ENCODE results near the gene TMC5.
"Not testable (repeated sequence)": the region's sequence is repeated elsewhere in the genome, so short reads cannot be mapped to it uniquely, and the experiment has no call there.

TMC5 gene

DNA sequence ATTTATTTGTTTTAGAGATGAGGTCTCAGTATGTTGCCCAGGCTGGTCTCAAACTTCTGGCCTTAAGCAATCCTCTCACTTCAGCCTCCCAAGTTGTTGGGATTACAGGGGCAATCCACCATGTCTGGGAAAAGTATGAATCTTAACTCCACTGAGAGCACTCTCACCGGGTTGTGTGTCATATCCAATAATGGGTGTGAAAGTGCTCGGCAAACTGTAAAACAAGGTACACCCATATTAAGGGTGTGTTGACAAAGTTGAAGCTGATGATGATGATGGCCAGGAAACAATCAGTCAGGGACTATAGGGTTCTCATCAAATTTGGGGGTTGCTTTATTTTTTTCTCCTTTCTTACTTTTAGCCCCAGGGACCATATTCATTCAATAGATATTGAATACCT lies 25.3 kb upstream of the TMC5 start:
- H3K9me2 ChIP-seq (replicated peaks; ENCODE audit: insufficient read depth, low read length) = no peaks in the 10 kb centered on the region
- H3K9me3 ChIP-seq (ENCODE audit: insufficient read depth, low read length) = no peaks in the 10 kb centered on the region
- no peak overlapping the region for H2AFZ ChIP-seq (ENCODE audit: low read depth, low read length, severe bottlenecking)
- no peak overlapping the region for H3K4me2 ChIP-seq (ENCODE audit: low read depth, low read length, poor library complexity, severe bottlenecking)
- no peak overlapping the region for H3K27ac ChIP-seq (ENCODE audit: low read depth, low read length)
- no peaks in the 10 kb centered on the region for H3F3A ChIP-seq (ENCODE audit: insufficient read depth)
- H3K79me2 ChIP-seq (ENCODE audit: insufficient read depth, low read length) = no peaks in the 10 kb centered on the region
- no peaks in the 10 kb centered on the region for H3K36me3 ChIP-seq (ENCODE audit: low read length)
- H3K4me3 ChIP-seq (ENCODE audit: insufficient read depth, low read length, poor library complexity, severe bottlenecking) = no peak overlapping the region
- no peaks in the 10 kb centered on the region for H4K20me1 ChIP-seq (ENCODE audit: low read depth, low read length)
- no peak overlapping the region for H3K9ac ChIP-seq (ENCODE audit: low read length)
- TF ChIP-seq, protein P1, sequence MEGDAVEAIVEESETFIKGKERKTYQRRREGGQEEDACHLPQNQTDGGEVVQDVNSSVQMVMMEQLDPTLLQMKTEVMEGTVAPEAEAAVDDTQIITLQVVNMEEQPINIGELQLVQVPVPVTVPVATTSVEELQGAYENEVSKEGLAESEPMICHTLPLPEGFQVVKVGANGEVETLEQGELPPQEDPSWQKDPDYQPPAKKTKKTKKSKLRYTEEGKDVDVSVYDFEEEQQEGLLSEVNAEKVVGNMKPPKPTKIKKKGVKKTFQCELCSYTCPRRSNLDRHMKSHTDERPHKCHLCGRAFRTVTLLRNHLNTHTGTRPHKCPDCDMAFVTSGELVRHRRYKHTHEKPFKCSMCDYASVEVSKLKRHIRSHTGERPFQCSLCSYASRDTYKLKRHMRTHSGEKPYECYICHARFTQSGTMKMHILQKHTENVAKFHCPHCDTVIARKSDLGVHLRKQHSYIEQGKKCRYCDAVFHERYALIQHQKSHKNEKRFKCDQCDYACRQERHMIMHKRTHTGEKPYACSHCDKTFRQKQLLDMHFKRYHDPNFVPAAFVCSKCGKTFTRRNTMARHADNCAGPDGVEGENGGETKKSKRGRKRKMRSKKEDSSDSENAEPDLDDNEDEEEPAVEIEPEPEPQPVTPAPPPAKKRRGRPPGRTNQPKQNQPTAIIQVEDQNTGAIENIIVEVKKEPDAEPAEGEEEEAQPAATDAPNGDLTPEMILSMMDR (IDR thresholded peaks at IDR 0.05; ENCODE audit: insufficient read depth, low read length, poor library complexity, severe bottlenecking) = no peak
- TF ChIP-seq EZH2phosphoT487 (conservative IDR thresholded peaks at IDR 0.05; ENCODE audit: low read length) = no peak
- H3K27me3 ChIP-seq (ENCODE audit: low read length) = no peaks in the 10 kb centered on the region

DNA sequence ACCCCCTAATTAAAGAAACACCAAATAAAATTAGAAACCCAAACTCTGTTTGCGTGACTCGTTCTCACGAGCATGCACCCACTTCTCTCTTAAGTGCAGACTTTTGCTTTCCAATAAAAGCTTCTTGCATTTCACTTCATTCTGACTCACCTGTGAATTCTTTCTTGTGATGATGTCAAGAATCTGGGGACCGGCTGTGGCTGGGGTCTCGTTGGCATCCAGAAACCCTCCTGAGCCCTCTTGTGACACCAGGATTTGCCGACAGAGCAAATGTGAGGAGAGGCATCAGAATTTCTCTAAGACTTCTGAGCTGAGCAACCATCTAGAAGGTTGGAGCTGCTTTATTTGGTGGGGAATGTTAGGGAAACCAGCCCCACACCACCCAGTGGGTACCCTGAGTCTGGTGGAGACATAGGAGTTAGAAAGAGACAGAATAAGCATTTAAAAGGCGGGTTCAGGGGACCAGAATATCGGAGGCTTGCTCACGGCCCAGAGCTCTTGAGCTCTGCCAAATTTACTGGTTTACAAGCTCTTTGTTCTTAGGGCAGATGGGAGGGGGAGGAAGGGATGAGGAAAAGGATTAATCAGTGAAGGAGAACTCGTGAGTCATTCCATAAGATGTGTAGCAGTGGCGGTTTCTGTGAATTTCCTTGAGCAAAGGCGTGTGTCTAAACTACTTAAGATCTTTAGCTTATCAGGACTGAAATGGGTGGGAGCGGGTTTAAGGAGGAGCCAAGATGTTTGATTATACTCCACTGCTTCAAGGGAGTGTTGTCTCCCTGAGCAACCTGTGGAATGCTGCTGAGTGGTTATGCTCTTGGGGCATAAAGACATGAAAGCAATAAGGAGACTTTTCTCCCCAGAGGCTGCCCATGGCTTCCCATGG lies 24.2 kb upstream of the TMC5 start:
- Histone ChIP-seq H3F3A (ENCODE audit: insufficient read depth) (no peaks in the 10 kb centered on the region), H3K4me3 (ENCODE audit: insufficient read depth, low read length, poor library complexity, severe bottlenecking) (no peak overlapping the region), H3K4me2 (ENCODE audit: low read depth, low read length, poor library complexity, severe bottlenecking) (no peak overlapping the region), H3K9me2 (replicated peaks; ENCODE audit: insufficient read depth, low read length) (no peaks in the 10 kb centered on the region), H3K9me3 (ENCODE audit: insufficient read depth, low read length) (no peaks in the 10 kb centered on the region), H3K79me2 (ENCODE audit: insufficient read depth, low read length) (no peaks in the 10 kb centered on the region), H3K27me3 (ENCODE audit: low read length) (no peaks in the 10 kb centered on the region), H2AFZ (ENCODE audit: low read depth, low read length, severe bottlenecking) (no peak overlapping the region), H4K20me1 (ENCODE audit: low read depth, low read length) (no peaks in the 10 kb centered on the region), H3K27ac (ENCODE audit: low read depth, low read length) (no peak overlapping the region), H3K9ac (ENCODE audit: low read length) (no peak overlapping the region), H3K36me3 (ENCODE audit: low read length) (no peaks in the 10 kb centered on the region)
- TF ChIP-seq, protein P1 (IDR thresholded peaks at IDR 0.05; ENCODE audit: insufficient read depth, low read length, poor library complexity, severe bottlenecking) = no peak
- no peak for TF ChIP-seq EZH2phosphoT487 (conservative IDR thresholded peaks at IDR 0.05; ENCODE audit: low read length)

DNA sequence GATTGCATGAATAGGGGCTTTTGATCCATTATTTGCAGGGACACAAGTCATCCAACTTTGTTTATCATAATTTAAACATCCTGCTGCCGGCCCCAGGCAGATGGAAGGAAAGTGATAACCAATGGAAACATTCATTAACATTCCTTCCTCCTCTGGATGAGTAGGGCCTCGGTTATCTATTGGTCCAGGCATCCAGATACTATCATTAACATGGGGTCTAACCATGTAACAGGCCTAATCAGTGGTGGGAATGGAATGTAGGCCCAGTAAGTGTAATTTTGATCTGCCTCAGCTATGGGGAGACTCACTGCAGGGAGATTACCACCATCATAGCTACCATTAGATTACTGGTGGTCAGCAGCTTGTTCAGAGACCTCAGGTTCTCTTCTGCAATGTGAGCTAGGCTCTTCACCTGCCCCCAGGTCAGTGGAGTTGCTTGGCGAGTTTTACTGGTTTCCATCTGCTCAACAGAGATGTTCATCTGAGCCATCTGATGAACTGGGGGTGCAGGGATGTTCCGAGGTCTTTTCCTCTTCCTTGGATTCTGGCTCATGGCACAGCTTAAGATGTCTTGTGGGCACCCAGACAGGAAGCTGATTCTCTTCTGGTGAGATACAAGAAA lies 21.9 kb upstream of the TMC5 start:
- H3K4me3 ChIP-seq (ENCODE audit: insufficient read depth, low read length, poor library complexity, severe bottlenecking); H3K79me2 ChIP-seq (ENCODE audit: insufficient read depth, low read length); H3F3A ChIP-seq (ENCODE audit: insufficient read depth); H4K20me1 ChIP-seq (ENCODE audit: low read depth, low read length); H3K4me2 ChIP-seq (ENCODE audit: low read depth, low read length, poor library complexity, severe bottlenecking); H3K9me3 ChIP-seq (ENCODE audit: insufficient read depth, low read length); H3K9me2 ChIP-seq (replicated peaks; ENCODE audit: insufficient read depth, low read length); H3K27me3 ChIP-seq (ENCODE audit: low read length); H3K9ac ChIP-seq (ENCODE audit: low read length); H3K27ac ChIP-seq (ENCODE audit: low read depth, low read length); H2AFZ ChIP-seq (ENCODE audit: low read depth, low read length, severe bottlenecking); H3K36me3 ChIP-seq (ENCODE audit: low read length): not testable (repeated sequence)

DNA sequence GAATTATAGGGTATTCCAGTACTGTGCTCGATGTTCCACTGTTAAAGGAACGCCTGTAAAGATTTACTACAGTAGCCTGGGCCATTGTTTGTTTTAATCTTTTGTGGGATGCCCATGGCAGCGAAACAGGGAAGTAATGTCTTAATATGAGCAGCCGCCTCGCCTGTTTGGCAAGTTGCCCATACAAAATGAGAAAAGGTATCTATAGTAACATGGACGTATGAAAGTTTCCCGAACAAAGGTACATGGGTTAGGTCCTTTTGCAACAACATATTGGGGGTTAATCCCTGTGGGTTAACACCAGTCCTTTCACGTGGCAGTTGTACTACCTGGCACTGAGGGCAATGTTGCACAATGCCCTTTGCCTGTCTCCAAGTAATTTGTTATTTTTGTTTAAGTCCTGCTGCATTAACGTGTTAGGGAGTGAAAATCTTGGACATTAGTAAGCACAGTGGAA lies 21.1 kb upstream of the TMC5 start:
- H3K4me2 ChIP-seq (ENCODE audit: low read depth, low read length, poor library complexity, severe bottlenecking) = no peak overlapping the region
- no peak overlapping the region for H3K9ac ChIP-seq (ENCODE audit: low read length)
- no peaks in the 10 kb centered on the region for H4K20me1 ChIP-seq (ENCODE audit: low read depth, low read length)
- no peak overlapping the region for H3K27ac ChIP-seq (ENCODE audit: low read depth, low read length)
- H3K4me3 ChIP-seq (ENCODE audit: insufficient read depth, low read length, poor library complexity, severe bottlenecking) = no peak overlapping the region
- no peak overlapping the region for H2AFZ ChIP-seq (ENCODE audit: low read depth, low read length, severe bottlenecking)
- no peak for TF ChIP-seq EZH2phosphoT487 (conservative IDR thresholded peaks at IDR 0.05; ENCODE audit: low read length)
- TF ChIP-seq, protein P1 (IDR thresholded peaks at IDR 0.05; ENCODE audit: insufficient read depth, low read length, poor library complexity, severe bottlenecking) = no peak
- H3K79me2 ChIP-seq (ENCODE audit: insufficient read depth, low read length) = no peaks in the 10 kb centered on the region
- H3F3A ChIP-seq (ENCODE audit: insufficient read depth) = no peaks in the 10 kb centered on the region
- no peaks in the 10 kb centered on the region; the same call in 1 of the 2 replicates for H3K9me3 ChIP-seq (ENCODE audit: insufficient read depth, low read length)
- no peaks in the 10 kb centered on the region for H3K9me2 ChIP-seq (replicated peaks; ENCODE audit: insufficient read depth, low read length)
- H3K36me3 ChIP-seq (ENCODE audit: low read length) = no peaks in the 10 kb centered on the region
- H3K27me3 ChIP-seq (ENCODE audit: low read length) = no peaks in the 10 kb centered on the region

DNA sequence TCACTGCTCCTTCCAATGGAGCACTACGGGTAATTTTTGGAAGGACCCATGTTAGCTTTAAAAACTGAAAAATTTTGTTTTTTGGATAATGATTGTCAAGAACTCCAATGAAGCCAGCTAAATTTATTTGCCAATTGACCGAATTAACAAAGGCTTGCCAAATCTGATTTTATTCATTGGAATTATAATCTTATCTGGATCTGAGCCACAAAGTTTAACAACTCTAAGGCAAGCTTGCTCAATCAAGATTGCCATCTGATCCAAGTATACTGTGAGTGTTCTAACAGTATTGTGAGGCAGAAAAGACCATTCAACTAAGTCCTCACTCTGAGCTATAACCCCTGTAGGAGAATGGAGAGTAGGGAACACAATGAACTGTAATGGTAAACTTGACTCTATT lies 20.3 kb upstream of the TMC5 start:
- H3K4me3 ChIP-seq (ENCODE audit: insufficient read depth, low read length, poor library complexity, severe bottlenecking); H3K36me3 ChIP-seq (ENCODE audit: low read length); H3K9me2 ChIP-seq (replicated peaks; ENCODE audit: insufficient read depth, low read length); H3K9me3 ChIP-seq (ENCODE audit: insufficient read depth, low read length); H3K27ac ChIP-seq (ENCODE audit: low read depth, low read length); H3F3A ChIP-seq (ENCODE audit: insufficient read depth); H4K20me1 ChIP-seq (ENCODE audit: low read depth, low read length); H3K27me3 ChIP-seq (ENCODE audit: low read length); H2AFZ ChIP-seq (ENCODE audit: low read depth, low read length, severe bottlenecking); H3K9ac ChIP-seq (ENCODE audit: low read length); H3K4me2 ChIP-seq (ENCODE audit: low read depth, low read length, poor library complexity, severe bottlenecking); H3K79me2 ChIP-seq (ENCODE audit: insufficient read depth, low read length): not testable (repeated sequence)

Measured in SU-DHL-6 (cell line).